Measurements from ENCODE around the gene VPS16.
"Not testable (repeated sequence)": the region's sequence is repeated elsewhere in the genome, so short reads cannot be mapped to it uniquely, and the experiment has no call there.

VPS16 gene

DNA sequence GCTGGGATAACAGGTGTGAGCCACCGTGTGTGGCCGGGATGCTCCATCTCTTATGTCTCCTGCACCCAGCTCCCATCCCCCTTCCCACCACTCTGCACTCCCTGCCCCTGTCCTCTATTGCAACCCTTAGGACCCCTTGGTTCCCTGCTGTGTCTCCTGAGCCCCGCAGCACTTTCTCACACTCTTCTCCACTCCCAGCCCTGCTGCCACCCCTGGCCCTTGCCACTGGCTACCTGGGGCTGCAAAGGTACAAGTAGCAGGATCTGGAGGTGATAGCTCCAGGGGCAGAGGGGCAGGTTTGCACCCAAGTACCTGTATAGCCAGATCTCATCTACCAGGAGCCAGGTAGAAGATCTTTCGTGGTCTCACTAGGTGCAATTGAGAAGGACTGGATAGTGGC lies 33.5 kb upstream of the VPS16 start:
- no peak for DNase-seq (ENCODE audit: low spot score)

GRCh38 chr20:2807929-2808328 lies 32.6 kb upstream of the VPS16 start:
- DNase-seq (ENCODE audit: low spot score), result not testable (repeated sequence)

DNA sequence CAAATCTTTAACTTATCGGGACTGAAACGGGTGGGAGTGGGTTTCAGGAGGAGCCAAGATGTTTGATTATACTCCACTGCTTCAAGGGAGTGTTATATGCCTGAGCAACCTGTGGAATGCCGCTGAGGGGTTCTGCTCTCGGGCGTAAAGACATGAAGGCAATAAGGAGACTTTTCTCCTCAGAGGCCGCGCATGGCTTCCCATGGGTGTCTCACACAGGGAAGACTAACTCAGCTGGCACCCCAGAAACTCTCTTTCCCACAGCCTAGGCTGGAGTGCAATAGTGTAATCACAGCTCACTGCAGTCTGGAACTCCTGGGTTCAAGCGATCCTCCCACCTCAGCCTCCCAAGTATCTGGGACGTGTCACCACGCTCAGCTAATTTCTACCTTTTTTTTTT lies 30.9 kb upstream of the VPS16 start:
- DNase-seq (ENCODE audit: low spot score), result no peak

DNA sequence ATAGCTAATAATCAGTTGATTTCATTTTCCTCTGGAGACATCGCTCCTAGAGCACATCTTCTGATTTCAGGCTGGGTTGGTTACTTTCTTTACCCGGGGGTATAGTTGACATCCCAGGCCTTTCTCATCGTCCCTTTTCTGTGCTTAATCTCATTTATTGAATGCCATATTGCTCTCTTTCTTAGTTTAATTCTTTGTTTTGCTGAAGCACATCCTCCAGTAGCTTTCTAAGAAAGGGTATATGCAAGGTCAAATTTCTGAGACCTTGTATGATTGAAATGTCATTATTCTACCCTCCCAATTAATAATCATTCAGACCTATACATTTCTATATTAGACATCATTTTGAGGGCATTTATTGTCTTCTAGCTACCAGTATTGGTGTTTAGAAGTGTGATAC lies 28.4 kb upstream of the VPS16 start:
- DNase-seq (ENCODE audit: low spot score), result no peak

- no peak for DNase-seq (ENCODE audit: low spot score)
Measured at GRCh38 chr20:2814076-2814475, 26.5 kb upstream of the VPS16 start.

- DNase-seq (ENCODE audit: low spot score), result peak; percentile 93
Measured at GRCh38 chr20:2814587-2815051, 25.9 kb upstream of the VPS16 start, which contains the start of gene C20orf141. Gene C20orf141, plus strand, starts transcription at chr20:2814987. Its CDS starts 198 bp downstream, at chr20:2815185.

DNA sequence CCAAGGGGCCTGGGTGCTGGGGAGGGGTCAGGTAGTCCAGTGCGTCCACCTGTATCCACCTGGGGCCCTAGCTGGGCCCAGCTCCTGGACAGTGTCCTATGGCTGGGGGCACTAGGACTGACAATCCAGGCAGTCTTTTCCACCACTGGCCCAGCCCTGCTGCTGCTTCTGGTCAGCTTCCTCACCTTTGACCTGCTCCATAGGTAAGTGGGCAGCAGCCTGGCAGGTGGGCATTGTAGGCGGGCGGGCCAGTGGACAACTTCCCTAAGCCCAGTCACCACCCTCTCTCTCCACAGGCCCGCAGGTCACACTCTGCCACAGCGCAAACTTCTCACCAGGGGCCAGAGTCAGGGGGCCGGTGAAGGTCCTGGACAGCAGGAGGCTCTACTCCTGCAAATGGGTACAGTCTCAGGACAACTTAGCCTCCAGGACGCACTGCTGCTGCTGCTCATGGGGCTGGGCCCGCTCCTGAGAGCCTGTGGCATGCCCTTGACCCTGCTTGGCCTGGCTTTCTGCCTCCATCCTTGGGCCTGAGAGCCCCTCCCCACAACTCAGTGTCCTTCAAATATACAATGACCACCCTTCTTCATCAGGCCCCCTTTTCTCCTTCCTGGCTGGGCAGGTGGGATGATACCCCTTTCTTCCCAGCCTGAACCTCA lies 25.2 kb upstream of the VPS16 start:
- DNase-seq (ENCODE audit: low spot score), result no peak

GRCh38 chr20:2816030-2816582 lies 24.4 kb upstream of the VPS16 start, which contains the start of gene TMEM239:
Gene TMEM239, plus strand, starts transcription at chr20:2816364. Its CDS starts 191 bp downstream, at chr20:2816555.
- DNase-seq (ENCODE audit: low spot score), result no peak

DNA sequence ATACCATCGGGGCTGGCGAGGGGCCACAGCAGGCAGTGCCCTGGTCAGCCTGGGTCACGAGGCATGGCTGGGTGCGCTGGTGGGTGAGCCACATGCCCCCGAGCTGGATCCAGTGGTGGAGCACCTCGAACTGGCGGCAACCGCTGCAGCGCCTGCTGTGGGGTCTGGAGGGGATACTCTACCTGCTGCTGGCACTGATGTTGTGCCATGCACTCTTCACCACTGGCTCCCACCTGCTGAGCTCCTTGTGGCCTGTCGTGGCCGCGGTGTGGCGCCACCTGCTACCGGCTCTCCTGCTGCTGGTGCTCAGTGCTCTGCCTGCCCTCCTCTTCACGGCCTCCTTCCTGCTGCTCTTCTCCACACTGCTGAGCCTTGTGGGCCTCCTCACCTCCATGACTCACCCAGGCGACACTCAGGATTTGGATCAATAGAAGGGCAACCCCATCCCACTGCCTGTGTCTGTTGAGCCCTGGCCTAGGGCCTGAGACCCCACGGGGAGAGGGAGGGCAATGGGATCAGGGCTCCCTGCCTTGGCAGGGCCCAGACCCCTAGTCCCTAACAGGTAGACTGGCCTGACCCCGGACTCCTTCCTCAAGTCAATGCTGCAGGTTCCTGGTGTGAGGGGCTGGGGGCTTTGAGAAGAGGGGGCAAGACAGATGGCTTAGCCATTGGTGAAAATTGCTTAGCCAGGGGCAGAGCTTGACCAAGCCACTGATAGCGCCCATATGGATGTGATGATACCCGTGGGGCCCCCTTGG lies 23.8 kb upstream of the VPS16 start:
- DNase-seq (ENCODE audit: low spot score), result no peak

DNA sequence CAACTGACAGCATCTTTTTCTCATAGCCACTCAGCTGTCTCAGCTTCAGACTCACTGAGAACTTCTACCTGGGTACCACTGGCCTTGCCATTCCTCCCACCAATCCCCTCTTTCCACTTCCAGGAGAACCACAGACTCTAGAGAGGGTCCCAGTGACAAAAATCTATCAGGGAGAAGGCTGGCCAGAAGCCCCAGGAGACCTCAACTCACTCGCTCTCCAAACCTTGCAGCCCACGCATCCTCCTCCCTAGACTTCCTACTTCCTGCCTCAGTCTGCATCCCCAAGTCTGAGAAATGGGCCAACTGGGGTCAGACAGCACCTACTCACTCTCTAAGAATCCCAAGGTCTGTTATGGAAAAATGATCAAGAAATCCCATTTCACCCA lies 23.2 kb upstream of the VPS16 start:
- no peak for DNase-seq (ENCODE audit: low spot score)

GRCh38 chr20:2817891-2818595 lies 22.5 kb upstream of the VPS16 start:
- no peak for DNase-seq (ENCODE audit: low spot score)

- peak; percentile 56 for DNase-seq (ENCODE audit: low spot score)
Measured at GRCh38 chr20:2820084-2820895, 20.3 kb upstream of the VPS16 start.

DNA sequence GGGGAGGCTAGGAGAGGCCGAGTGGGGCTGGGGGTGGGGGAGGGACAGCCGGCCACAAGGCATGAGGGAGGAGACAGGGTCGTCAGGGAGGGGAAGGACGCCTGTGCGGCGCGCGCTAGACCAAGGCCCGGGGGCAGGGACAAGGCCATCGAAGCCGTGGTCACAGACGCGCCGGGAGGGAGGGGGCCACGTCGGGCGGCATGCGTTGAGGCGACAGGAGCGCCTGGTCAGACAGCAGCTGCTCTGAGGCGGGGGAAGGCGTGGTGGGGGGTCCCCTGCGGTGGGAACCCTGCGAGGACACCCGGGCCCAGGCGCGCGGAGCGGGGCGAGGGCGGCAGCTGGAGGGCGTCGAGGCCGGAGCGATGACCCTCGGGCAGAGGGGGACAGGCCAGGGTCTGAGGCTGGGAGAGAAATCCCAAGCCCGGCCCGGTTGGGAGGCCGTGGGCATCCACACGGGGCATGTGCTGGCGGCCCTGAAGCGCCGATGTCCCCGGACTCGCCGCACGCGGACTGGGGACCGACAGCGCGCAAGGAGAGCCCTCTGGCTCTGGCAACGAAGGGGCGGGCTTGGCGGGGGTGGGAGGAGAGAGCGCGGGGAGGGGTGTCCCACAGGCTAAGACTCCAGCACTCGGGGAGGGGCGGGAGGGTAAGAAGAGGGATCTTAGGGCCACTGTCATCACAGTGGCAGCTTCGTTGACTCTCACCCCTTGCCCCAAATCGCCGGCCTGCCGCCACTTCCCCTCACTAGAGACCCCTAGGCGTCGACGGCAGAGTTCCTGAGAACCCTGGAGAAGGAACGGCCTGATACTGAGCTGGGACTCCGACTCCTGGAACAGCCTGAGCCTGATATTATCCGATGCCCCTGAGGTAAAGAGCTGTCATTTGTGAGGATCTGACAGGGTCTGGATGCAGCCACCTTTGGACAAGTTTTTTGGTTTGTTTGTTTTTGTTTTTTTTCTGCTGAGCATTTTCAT lies 19.4 kb upstream of the VPS16 start:
- peak; percentile 23 for DNase-seq (ENCODE audit: low spot score)

DNA sequence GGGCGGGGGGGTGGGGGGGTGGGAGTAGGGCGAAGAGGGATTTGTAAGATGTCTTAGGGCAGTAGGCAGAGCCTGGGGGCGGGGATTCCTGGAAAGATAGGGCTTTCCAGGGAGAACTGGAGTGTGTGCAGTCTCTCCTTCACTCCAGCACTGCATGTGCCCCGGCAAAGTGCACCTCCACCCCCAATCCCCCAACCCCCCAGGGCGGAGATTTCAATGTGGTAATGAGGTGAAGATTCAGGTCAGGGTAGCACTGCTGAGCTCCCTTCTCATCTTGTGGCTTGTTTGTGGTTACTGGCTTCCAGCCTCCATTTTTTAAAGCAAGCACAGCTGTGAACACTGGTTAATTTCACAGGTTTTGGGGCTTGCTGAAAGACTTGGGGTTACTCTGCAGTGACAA lies 18.5 kb upstream of the VPS16 start:
- DNase-seq (ENCODE audit: low spot score), result no peak

DNA sequence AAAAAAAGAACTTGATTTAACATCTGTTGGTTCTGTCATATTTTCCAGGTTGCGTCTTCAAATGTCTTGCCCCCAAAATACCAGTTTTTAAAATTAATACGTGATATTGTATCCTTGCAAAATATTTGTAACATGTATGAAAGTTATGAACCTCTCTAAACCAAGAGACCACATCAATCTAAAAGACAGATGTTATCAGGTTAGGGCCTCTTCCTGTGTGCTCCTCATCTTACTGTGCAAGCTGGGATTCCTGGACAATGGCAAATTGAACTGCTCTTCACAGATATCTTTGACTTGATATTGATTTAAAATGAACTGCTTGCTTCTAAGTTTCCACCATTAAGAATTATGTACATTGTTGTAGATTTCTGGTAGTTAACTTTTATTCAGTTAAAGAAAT lies 14.8 kb upstream of the VPS16 start:
- DNase-seq (ENCODE audit: low spot score), result no peak

- no peak for DNase-seq (ENCODE audit: low spot score)
Measured at GRCh38 chr20:2826655-2827054, 13.9 kb upstream of the VPS16 start.

- DNase-seq (ENCODE audit: low spot score), result no peak
Measured at GRCh38 chr20:2829376-2829775, 11.2 kb upstream of the VPS16 start.

DNA sequence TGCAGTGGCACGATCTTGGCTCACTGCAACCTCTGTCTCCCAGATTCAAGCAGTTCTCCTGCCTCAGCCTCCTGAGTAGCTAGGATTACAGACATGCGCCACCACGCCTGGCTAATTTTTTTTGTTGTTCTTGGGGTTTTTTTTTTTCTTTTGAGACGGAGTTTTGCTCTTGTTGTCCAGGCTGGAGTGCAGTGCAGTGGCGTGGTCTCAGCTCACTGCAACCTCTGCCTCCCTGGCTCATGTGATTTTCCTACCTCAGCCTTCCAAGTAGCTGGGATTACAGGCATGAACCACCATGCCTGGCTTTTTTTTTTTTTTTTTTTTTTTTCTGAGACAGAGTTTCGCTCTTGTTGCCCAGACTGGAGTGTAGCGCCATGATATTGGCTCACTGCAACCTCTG lies 9.3 kb upstream of the VPS16 start:
- DNase-seq (ENCODE audit: low spot score), result not testable (repeated sequence)

GRCh38 chr20:2833761-2834160 lies 6.8 kb upstream of the VPS16 start:
- no peak for DNase-seq (ENCODE audit: low spot score)

- DNase-seq (ENCODE audit: low spot score), result no peak
Measured at GRCh38 chr20:2834401-2835110, 6.0 kb upstream of the VPS16 start.

Data from AG08396 (cell line).